Measurements from ENCODE around the gene DNAJC8. TPM values are rescaled to one million over a fixed set of nuclear protein-coding genes. Genes with fewer than 3 reads are reported as not detected.

Gene DNAJC8
- total and polyA plus RNA-seq, 10 of the 15 experiments (the other 5 are each of a cell fraction or from before 2014, with no cell fraction given) = 91.2 to 296 (median 152) TPM

GRCh38 chr1:28156821-28157220, 76.0 kb downstream of the DNAJC8 start (continued):
- TF ChIP-seq ZBTB33 (IDR thresholded peaks at IDR 0.05) = no peak
- TF ChIP-seq PBX3 (IDR thresholded peaks at IDR 0.05; ENCODE audit: insufficient replicate concordance, low read depth, low read length) = no peak

GRCh38 chr1:28155628-28156027, 77.2 kb downstream of the DNAJC8 start:
- Histone ChIP-seq H3K79me2 (ENCODE audit: control insufficient read depth, insufficient read depth, low read length) (no peaks in the 10 kb centered on the region), H2AFZ (ENCODE audit: control insufficient read depth, low read depth, low read length) (no peak overlapping the region), H4K20me1 (ENCODE audit: control insufficient read depth, insufficient read depth) (no peaks in the 10 kb centered on the region), H3K9me3 (replicated peaks; ENCODE audit: control insufficient read depth, insufficient read depth, low read length) (no peaks in the 10 kb centered on the region), H3K36me3 (ENCODE audit: control insufficient read depth in 2 of 2, insufficient read depth in 2 of 2, low read length in 1 of 2) (peaks cover 0 to 15% of the 10 kb centered on the region in 2 experiments; a peak in 2 of 4 replicates), H3K9ac (ENCODE audit: control insufficient read depth, insufficient read depth, low read length) (no peak overlapping the region), H3K27me3 (replicated peaks in 1 of 2; ENCODE audit: control insufficient read depth in 2 of 2, insufficient read depth in 2 of 2, low read length in 1 of 2) (no peaks in the 10 kb centered on the region), H3K27ac (ENCODE audit: control insufficient read depth, insufficient read depth) (no peak overlapping the region), H3K4me2 (ENCODE audit: control insufficient read depth, insufficient read depth) (no peak overlapping the region), H3K4me3 (no peak overlapping the region), H3K4me1 (ENCODE audit: control insufficient read depth, insufficient read depth, low read length) (no peaks in the 10 kb centered on the region)
- FAIRE-seq = no peak
- ATAC-seq = no peak
- no TSS peak for BruUV-seq (replicated peaks)
- intact Hi-C loops (cut with micrococcal nuclease; ENCODE audit: unreplicated experiment) (no loop called here), in situ Hi-C loops (cut with MboI) (no loop called here)
- no peak for TF ChIP-seq MTA3 (IDR thresholded peaks at IDR 0.05; ENCODE audit: borderline replicate concordance, low read length)
- TF ChIP-seq FOS (IDR thresholded peaks at IDR 0.05; ENCODE audit: borderline replicate concordance, extremely low read depth, insufficient read length) = no peak
- TF ChIP-seq IRF5 (IDR thresholded peaks at IDR 0.05; ENCODE audit: borderline replicate concordance) = no peak
- no peak for DNase-seq (ENCODE audit: low read depth, low spot score)
- ChIA-PET SMC1A (ENCODE audit: uncharacterized antibody, unreplicated experiment) (interaction anchor here (1.1 to 1.4 kb wide), 2 partner anchors 14 to 40 kb away, joined by 3 to 4 read pairs; no protein-coding TSS in a partner anchor), RAD21 (ENCODE audit: unreplicated experiment) (interaction anchor here (1.0 to 1.1 kb wide), 3 partner anchors 8 to 215 kb away, joined by 3 to 5 read pairs (median 3); no protein-coding TSS in a partner anchor), CTCF (interaction anchor here (1.0 kb wide), 2 partner anchors 54 to 64 kb away, joined by 3 to 4 read pairs; no protein-coding TSS in a partner anchor), POLR2A (interaction anchor here (1.9 kb wide), 1 partner anchor 9 kb away, joined by 4 read pairs; no protein-coding TSS in a partner anchor)
- 84% methylated on average over 4 of the region's 4 CpGs for WGBS (ENCODE audit: insufficient coverage, insufficient replicate concordance, low lambda C conversion rate, missing lambda C conversion rate)

Measured in GM12878 (cell line).